HCT116 (cell line): Measurements from ENCODE around the gene BIRC6. TPM values are rescaled to one million over a fixed set of nuclear protein-coding genes. Genes with fewer than 3 reads are reported as not detected.

Source experiments
- ATAC-seq: fragments of 200-7000 bp; cut with Tn5 transposase; 2 replicates; pipeline ENCODE4 v1.9.1; 2020; ENCODE audit warnings: mild to moderate bottlenecking, moderate library complexity
- BruUV-seq: library from RNA; stranded (reverse); fragments of 400-500 nt; replicated peaks from 2 replicates; lab custom pipeline; 2021; lab: Mats Ljungman, UMichigan
- CTCF ChIA-PET: fragments of 300-600 bp; sonication (Branson Sonifier 250); formaldehyde crosslinking; loops from one replicate; lab custom pipeline; 2021; ENCODE audit warnings: antibody characterized with exemption; lab: Charles Lee
- POLR2A ChIA-PET: fragments of 300-600, 350-600 bp; sonication (Branson Sonifier 250); formaldehyde crosslinking; loops from one replicate; lab custom pipeline; 2021; ENCODE audit warnings: antibody characterized with exemption; lab: Charles Lee
- RAD21 ChIA-PET, 2 experiments: fragments of 300-600 bp; sonication (Branson Sonifier 250); formaldehyde crosslinking; loops; one replicate each; lab custom pipeline; 2023; ENCODE audit warnings: low total read pairs in 2 of 2; ENCODE audit not compliant: uncharacterized antibody in 2 of 2, unreplicated experiment in 2 of 2, low non-redundant PET in 1 of 2; lab: Charles Lee
- DNase-seq: peaks from one replicate; pipeline ENCODE4 v3.0.0-alpha.2; 2010; ENCODE audit warnings: low read depth, low spot score
- H2AFZ ChIP-seq: fragments of 200-600 bp; shearing (Covaris generic), sonication (generic); 2 replicates; pipeline ENCODE4 v1.6.1; 2017; ENCODE audit warnings: low read depth, mixed run types, mixed read lengths, antibody characterized with exemption, low read length; ENCODE audit not compliant: poor library complexity, severe bottlenecking
- H3K27ac ChIP-seq: 2 replicates; pipeline ENCODE4 v1.5.1; 2012; ENCODE audit warnings: low read depth, low read length
- H3K27me3 ChIP-seq: fragments of 200-600 bp; sonication (generic); 2 replicates; pipeline ENCODE4 v1.6.1; 2016; ENCODE audit warnings: mixed run types, low read length, mixed read lengths; ENCODE audit not compliant: insufficient read depth
- H3K36me3 ChIP-seq, 2 experiments: fragments of 200-500 bp in 1 of 2; fragments of 200-600 bp in 1 of 2; sonication (Bioruptor generic) in 1 of 2; sonication (generic) in 1 of 2; 2 replicates each; pipeline versions ENCODE4 v1.5.1 to v1.6.1; 2014 to 2016; ENCODE audit warnings: low read length in 2 of 2, inconsistent platforms in 1 of 2, mixed read lengths in 1 of 2, mixed run types in 1 of 2; ENCODE audit not compliant: insufficient read depth in 2 of 2, control insufficient read depth in 1 of 2
- H3K4me1 ChIP-seq, 2 experiments: fragments of 200-600 bp in 1 of 2; sonication (generic) in 1 of 2; 2 replicates each; pipeline versions ENCODE4 v1.5.1 to v1.6.1; 2012 to 2017; ENCODE audit warnings: low read length in 2 of 2, inconsistent platforms in 1 of 2, mild to moderate bottlenecking in 1 of 2, mixed read lengths in 1 of 2, mixed run types in 1 of 2, moderate library complexity in 1 of 2; ENCODE audit not compliant: insufficient read depth in 2 of 2, control insufficient read depth in 1 of 2
- H3K4me2 ChIP-seq: fragments of 200-600 bp; sonication (generic); 2 replicates; pipeline ENCODE4 v1.6.1; 2017; ENCODE audit warnings: mixed run types, low read length, mixed read lengths
- H3K4me3 ChIP-seq, 2 experiments: fragments of 200-600 bp in 1 of 2; sonication (generic) in 1 of 2; replicated peaks in 1 of 2; 2 replicates each; pipeline ENCODE4 v1.5.1; 2011 to 2016; ENCODE audit warnings: low read length in 2 of 2, control low read depth in 1 of 2, low read depth in 1 of 2, mild to moderate bottlenecking in 1 of 2, mixed read lengths in 1 of 2, mixed run types in 1 of 2
- H3K79me2 ChIP-seq: fragments of 200-600 bp; sonication (generic); 2 replicates; pipeline ENCODE4 v1.6.1; 2017; ENCODE audit warnings: mild to moderate bottlenecking, mixed run types, low read length, moderate library complexity, mixed read lengths; ENCODE audit not compliant: insufficient read depth
- H3K9ac ChIP-seq: fragments of 200-600 bp; sonication (generic); 2 replicates; pipeline ENCODE4 v1.6.1; 2016; ENCODE audit warnings: low read length, mixed read lengths
- H3K9me2 ChIP-seq: fragments of 200-600 bp; sonication (generic), shearing (Covaris generic); 2 replicates; pipeline ENCODE4 v1.6.1; 2017; ENCODE audit warnings: mixed run types, mild to moderate bottlenecking, moderate library complexity; ENCODE audit not compliant: insufficient read depth
- H3K9me3 ChIP-seq, 2 experiments: fragments of 200-500 bp in 1 of 2; fragments of 200-600 bp in 1 of 2; sonication (Bioruptor generic) in 1 of 2; sonication (generic) in 1 of 2; 2 replicates each; pipeline ENCODE4 v1.6.1; 2014 to 2017; ENCODE audit warnings: low read length in 2 of 2, mixed read lengths in 2 of 2, inconsistent platforms in 1 of 2, low read depth in 1 of 2, mild to moderate bottlenecking in 1 of 2, mixed run types in 1 of 2, moderate library complexity in 1 of 2; ENCODE audit not compliant: control insufficient read depth in 1 of 2, insufficient read depth in 1 of 2
- H4K20me1 ChIP-seq: fragments of 200-600 bp; sonication (generic), shearing (Covaris generic); 2 replicates; pipeline ENCODE4 v1.6.1; 2017; ENCODE audit warnings: mixed run types, mild to moderate bottlenecking, moderate library complexity; ENCODE audit not compliant: insufficient read depth
- ATF3 ChIP-seq: IDR thresholded peaks from 2 replicates; pipeline ENCODE4 v1.6.1; 2012
- CBX3 ChIP-seq: IDR thresholded peaks from 2 replicates; pipeline ENCODE4 v1.6.1; 2012; ENCODE audit warnings: low read depth
- CTCF ChIP-seq, 3 experiments: fragments of 200-600 bp in 1 of 3; sonication (generic) in 1 of 3; IDR thresholded peaks in 2 of 3; conservative IDR thresholded peaks in 1 of 3; 2 replicates each; pipeline ENCODE4 v1.5.1; 2012 to 2017; ENCODE audit warnings: low read depth in 2 of 3, low read length in 2 of 3, antibody characterized with exemption in 1 of 3, borderline replicate concordance in 1 of 3, control low read depth in 1 of 3, mild to moderate bottlenecking in 1 of 3, mixed read lengths in 1 of 3, mixed run types in 1 of 3, moderate library complexity in 1 of 3; ENCODE audit not compliant: insufficient read depth in 1 of 3
- EGR1 ChIP-seq: IDR thresholded peaks from 2 replicates; pipeline ENCODE4 v1.6.1; 2012; ENCODE audit warnings: low read depth
- EZH2 ChIP-seq: fragments of 200-600 bp; sonication (generic); IDR thresholded peaks from 2 replicates; pipeline ENCODE4 v1.6.1; 2017; ENCODE audit warnings: antibody characterized with exemption, mixed run types
- EZH2phosphoT487 ChIP-seq: fragments of 200-600 bp; IDR thresholded peaks from 2 replicates; pipeline ENCODE4 v1.6.1; 2018; ENCODE audit warnings: antibody characterized with exemption, borderline replicate concordance
- FOSL1 ChIP-seq: IDR thresholded peaks from 2 replicates; pipeline ENCODE4 v1.6.1; 2012; ENCODE audit warnings: low read depth
- JUND ChIP-seq: IDR thresholded peaks from 2 replicates; pipeline ENCODE4 v1.6.1; 2012
- MAX ChIP-seq: IDR thresholded peaks from 2 replicates; pipeline ENCODE4 v1.6.1; 2012
- POLR2A ChIP-seq: IDR thresholded peaks from 2 replicates; pipeline ENCODE4 v1.7.0; 2011; ENCODE audit warnings: borderline replicate concordance; ENCODE audit not compliant: insufficient read depth, insufficient read length; ENCODE audit errors: extremely low read depth
- RAD21 ChIP-seq: IDR thresholded peaks from 2 replicates; pipeline ENCODE4 v1.6.1; 2012; ENCODE audit warnings: low read depth, mild to moderate bottlenecking
- REST ChIP-seq: IDR thresholded peaks from 2 replicates; pipeline ENCODE4 v1.6.1; 2012; ENCODE audit warnings: low read depth
- SRF ChIP-seq: IDR thresholded peaks from 2 replicates; pipeline ENCODE4 v1.6.1; 2012; ENCODE audit warnings: low read depth
- TCF7L2 ChIP-seq: IDR thresholded peaks from 2 replicates; pipeline ENCODE4 v1.7.0; 2011; ENCODE audit warnings: borderline replicate concordance, inconsistent platforms; ENCODE audit not compliant: insufficient read depth, insufficient read length; ENCODE audit errors: extremely low read depth
- YY1 ChIP-seq: IDR thresholded peaks from 2 replicates; pipeline ENCODE4 v1.6.1; 2011; ENCODE audit warnings: low read length, low read depth, moderate library complexity, mild to moderate bottlenecking; ENCODE audit not compliant: insufficient replicate concordance; ENCODE audit errors: extremely low read depth
- ZBTB33 ChIP-seq: IDR thresholded peaks from 2 replicates; pipeline ENCODE4 v1.6.1; 2011; ENCODE audit warnings: mild to moderate bottlenecking, low read length, moderate library complexity; ENCODE audit not compliant: insufficient replicate concordance; ENCODE audit errors: extremely low read depth
- ZFX ChIP-seq: fragments of 450-650 bp; IDR thresholded peaks from 2 replicates; pipeline ENCODE4 v1.6.1; 2017
- intact Hi-C: fragments of 100-400 bp; cut with micrococcal nuclease; formaldehyde crosslinking; loops from 2 replicates; pipeline ENCODE4 v1.10.0; 2022
- total RNA-seq: library from RNA; stranded (reverse); gene quantifications from one replicate; pipeline ENCODE4 v1.2.1, GENCODE V29; 2021; ENCODE audit not compliant: unreplicated experiment

Gene BIRC6
- total RNA-seq, 1 experiment from 2014 or later, result 60.7 TPM

- Histone ChIP-seq H3K9me3 (no peaks in the 10 kb centered on the region), H2AFZ (no peak overlapping the region), H3K79me2 (no peaks in the 10 kb centered on the region), H3K4me2 (no peak overlapping the region), H3K27ac (no peak overlapping the region), H4K20me1 (no peaks in the 10 kb centered on the region; the same call in 1 of the 2 replicates), H3K4me3 (no peak overlapping the region)
- CTCF ChIA-PET, result no interaction called here
- RAD21 ChIA-PET, result no interaction called here
- ATAC-seq (no peak), DNase-seq (no peak)
- TF ChIP-seq JUND, result no peak
- no peak for TF ChIP-seq ZFX
- TF ChIP-seq ATF3, result no peak
- TF ChIP-seq SRF, result no peak
- no peak for TF ChIP-seq CBX3
- no peak for TF ChIP-seq EZH2phosphoT487
- no peak for TF ChIP-seq RAD21
- no peak for TF ChIP-seq FOSL1
- no peak for TF ChIP-seq REST
- no peak for TF ChIP-seq MAX
- no peak for TF ChIP-seq EGR1
- TF ChIP-seq TCF7L2, result no peak
- no peak for TF ChIP-seq YY1
- TF ChIP-seq CTCF (IDR thresholded peaks at IDR 0.05 in 2 of 3, conservative IDR thresholded peaks at IDR 0.05 in 1 of 3; ENCODE audit: borderline replicate concordance in 1 of 3, insufficient read depth in 1 of 3, low read depth in 2 of 3, low read length in 2 of 3), result no peak
- TF ChIP-seq EZH2, result no peak
- no peak for TF ChIP-seq POLR2A
- no peak for TF ChIP-seq ZBTB33
- TF ChIP-seq, all 23 proteins: peak for 0
- no peaks in the 10 kb centered on the region for H3K9me2 ChIP-seq
- H3K4me1 ChIP-seq, result no peaks in the 10 kb centered on the region
- no TSS peak for BruUV-seq
- POLR2A ChIA-PET, result no interaction called here
- H3K9ac ChIP-seq, result no peak overlapping the region
- H3K27me3 ChIP-seq, result no peaks in the 10 kb centered on the region
- intact Hi-C loops, result no loop called here
- H3K36me3 ChIP-seq, result peaks cover 4 to 12% of the 10 kb centered on the region in 2 experiments; a peak in 2 of 4 replicates
Measured at GRCh38 chr2:32614084-32614483, 257.3 kb downstream of the BIRC6 start.
